Panc1 (cell line): ENCODE measurements around the gene PEX5L. TPM values are rescaled to one million over a fixed set of nuclear protein-coding genes. Genes with fewer than 3 reads are reported as not detected.
"Not testable (repeated sequence)": the region's sequence is repeated elsewhere in the genome, so short reads cannot be mapped to it uniquely, and the experiment has no call there.

Experiments used
- ATAC-seq: fragments of 200-7000 bp; cut with Tn5 transposase; 2 replicates; pipeline ENCODE4 v1.9.1; 2020; ENCODE audit warnings: mild to moderate bottlenecking, moderate library complexity
- BruUV-seq: library from RNA; stranded (reverse); fragments of 400-500 nt; replicated peaks from 2 replicates; lab custom pipeline; 2021; lab: Mats Ljungman, UMichigan
- CTCF ChIA-PET: fragments of 300-600 bp; sonication (Branson Sonifier 250); formaldehyde crosslinking; loops from one replicate; lab custom pipeline; 2022; ENCODE audit warnings: antibody characterized with exemption; lab: Charles Lee
- POLR2A ChIA-PET: fragments of 300-600 bp; sonication (Branson Sonifier 250); formaldehyde crosslinking; loops from one replicate; lab custom pipeline; 2022; ENCODE audit warnings: antibody characterized with exemption; lab: Charles Lee
- DNase-seq: peaks from one replicate; pipeline ENCODE4 v3.0.0-alpha.2; 2010; ENCODE audit warnings: low read depth, low spot score
- H3K27ac ChIP-seq: 2 replicates; pipeline ENCODE4 v1.5.1; 2011; ENCODE audit warnings: mild to moderate bottlenecking, low read length, inconsistent platforms
- H3K27me3 ChIP-seq: fragments of 200-500 bp; sonication (Bioruptor generic); 2 replicates; pipeline ENCODE4 v1.6.0; 2014; ENCODE audit warnings: low read length, inconsistent platforms; ENCODE audit not compliant: control insufficient read depth, insufficient read depth
- H3K36me3 ChIP-seq: fragments of 200-500 bp; sonication (Bioruptor generic); 2 replicates; pipeline ENCODE4 v1.5.1; 2014; ENCODE audit warnings: inconsistent platforms, mild to moderate bottlenecking, low read length, moderate library complexity; ENCODE audit not compliant: control insufficient read depth, insufficient read depth
- H3K4me1 ChIP-seq: 2 replicates; pipeline ENCODE4 v1.5.1; 2011; ENCODE audit warnings: inconsistent platforms, mild to moderate bottlenecking, low read length, moderate library complexity; ENCODE audit not compliant: control insufficient read depth, insufficient read depth
- H3K4me3 ChIP-seq, 2 experiments: 2 replicates each; pipeline ENCODE4 v1.5.1; 2011 to 2012; ENCODE audit warnings: low read depth in 2 of 2, low read length in 2 of 2, mild to moderate bottlenecking in 2 of 2, inconsistent platforms in 1 of 2, moderate library complexity in 1 of 2
- H3K9me3 ChIP-seq: fragments of 200-500 bp; sonication (Bioruptor generic); 2 replicates; pipeline ENCODE4 v1.5.1; 2014; ENCODE audit warnings: low read depth, mild to moderate bottlenecking, inconsistent platforms, low read length, moderate library complexity; ENCODE audit not compliant: control insufficient read depth, insufficient read depth
- CTCF ChIP-seq: fragments of 450-650 bp; IDR thresholded peaks from 2 replicates; pipeline ENCODE4 v1.5.1; 2017; ENCODE audit warnings: mild to moderate bottlenecking
- POLR2AphosphoS5 ChIP-seq: IDR thresholded peaks from 2 replicates; pipeline ENCODE4 v1.6.1; 2012; ENCODE audit warnings: mild to moderate bottlenecking, low read depth, low read length, moderate library complexity
- REST ChIP-seq, 2 experiments: IDR thresholded peaks; 2 replicates each; pipeline ENCODE4 v1.6.1; 2011 to 2012; ENCODE audit warnings: low read depth in 2 of 2, control low read depth in 1 of 2, low read length in 1 of 2, mild to moderate bottlenecking in 1 of 2, moderate library complexity in 1 of 2; ENCODE audit not compliant: insufficient read depth in 1 of 2
- SIN3A ChIP-seq: IDR thresholded peaks from 2 replicates; pipeline ENCODE4 v1.6.1; 2012; ENCODE audit warnings: low read depth, mild to moderate bottlenecking, low read length, moderate library complexity, borderline replicate concordance; ENCODE audit not compliant: insufficient read depth
- TCF7L2 ChIP-seq: IDR thresholded peaks from 2 replicates; pipeline ENCODE4 v1.6.1; 2011; ENCODE audit warnings: mild to moderate bottlenecking, low read depth, low read length, inconsistent platforms
- in situ Hi-C: cut with HindIII; loops from 2 replicates; pipeline ENCODE4 v1.10.0; 2016; ENCODE audit warnings: low sequenced_read_pairs, low pct_unique_long_range_greater_than_20kb
- intact Hi-C: fragments of 100-400 bp; cut with micrococcal nuclease; formaldehyde crosslinking; loops from one replicate; pipeline ENCODE4 v1.10.0; 2022; ENCODE audit not compliant: unreplicated experiment
- total RNA-seq: library from RNA; stranded (reverse); gene quantifications from one replicate; pipeline ENCODE4 v1.2.1, GENCODE V29; 2021; ENCODE audit not compliant: unreplicated experiment

PEX5L gene
- total RNA-seq, 1 experiment from 2014 or later: 0.23 TPM

- no peaks in the 10 kb centered on the region for H3K9me3 ChIP-seq
- no peaks in the 10 kb centered on the region for H3K4me1 ChIP-seq
- H3K36me3 ChIP-seq: no peaks in the 10 kb centered on the region
- in situ Hi-C loops (no loop called here), intact Hi-C loops (no loop called here)
- no peak overlapping the region for H3K27ac ChIP-seq
- no TSS peak for BruUV-seq
- no peak overlapping the region for H3K4me3 ChIP-seq
- no peak for ATAC-seq
- POLR2A ChIA-PET: no interaction called here
- CTCF ChIA-PET: no interaction called here
- no peak for DNase-seq
- TF ChIP-seq REST (IDR thresholded peaks at IDR 0.05; ENCODE audit: insufficient read depth in 1 of 2, low read depth in 2 of 2, low read length in 1 of 2): no peak
- TF ChIP-seq TCF7L2: no peak
- TF ChIP-seq POLR2AphosphoS5: no peak
- no peak for TF ChIP-seq SIN3A
- no peak for TF ChIP-seq CTCF
- no peaks in the 10 kb centered on the region for H3K27me3 ChIP-seq
These were observed 247.7 kb downstream of the PEX5L start for GRCh38 chr3:179788996-179789395.

GRCh38 chr3:179782841-179783240 is 253.9 kb downstream of the PEX5L start:
- H3K27ac ChIP-seq, BruUV-seq, POLR2A ChIA-PET, ATAC-seq, H3K36me3 ChIP-seq, DNase-seq, H3K27me3 ChIP-seq, in situ Hi-C loops, CTCF ChIA-PET, H3K4me1 ChIP-seq, intact Hi-C loops, H3K4me3 ChIP-seq, H3K9me3 ChIP-seq: not testable (repeated sequence)

- POLR2A ChIA-PET: no interaction called here
- BruUV-seq: no TSS peak
- TF ChIP-seq SIN3A: no peak
- no peak for TF ChIP-seq CTCF
- TF ChIP-seq TCF7L2: no peak
- TF ChIP-seq POLR2AphosphoS5: no peak
- TF ChIP-seq REST (IDR thresholded peaks at IDR 0.05; ENCODE audit: insufficient read depth in 1 of 2, low read depth in 2 of 2, low read length in 1 of 2): no peak
- Histone ChIP-seq H3K9me3 (no peaks in the 10 kb centered on the region; the same call in 1 of the 2 replicates), H3K27me3 (no peaks in the 10 kb centered on the region), H3K27ac (no peak overlapping the region), H3K36me3 (no peaks in the 10 kb centered on the region), H3K4me1 (no peaks in the 10 kb centered on the region), H3K4me3 (no peak overlapping the region)
- intact Hi-C loops: no loop called here
- DNase-seq (no peak), ATAC-seq (no peak)
- in situ Hi-C loops: no loop called here
- CTCF ChIA-PET: no interaction called here
These were observed 261.2 kb downstream of the PEX5L start for GRCh38 chr3:179775416-179776122.
